Calu3 (cell line): ENCODE data around the gene SHC4. TPM values are rescaled to one million over a fixed set of nuclear protein-coding genes. Genes with fewer than 3 reads are reported as not detected.
A peak's percentile ranks its signal among the peaks of the same experiment; 100 is the strongest.
"Not testable (repeated sequence)": the region's sequence is repeated elsewhere in the genome, so short reads cannot be mapped to it uniquely, and the experiment has no call there.

ENCODE experiments used
- BruUV-seq: library from RNA; stranded (reverse); fragments of 400-500 nt; replicated peaks from 2 replicates; lab custom pipeline; 2021; lab: Mats Ljungman, UMichigan
- CTCF ChIA-PET: fragments of 300-600 bp; sonication (Branson Sonifier 250); formaldehyde crosslinking; loops from one replicate; lab custom pipeline; 2022; ENCODE audit warnings: antibody characterized with exemption; lab: Charles Lee
- DNase-seq: peaks from one replicate; pipeline ENCODE4 v3.0.0; 2022
- H3K27ac Mint-ChIP-seq: one replicate; pipeline ENCODE4 v1.8.0; 2022; ENCODE audit warnings: mixed read lengths; ENCODE audit not compliant: unreplicated experiment
- H3K27me3 Mint-ChIP-seq: one replicate; pipeline ENCODE4 v1.8.0; 2022; ENCODE audit warnings: mixed read lengths; ENCODE audit not compliant: unreplicated experiment
- H3K36me3 Mint-ChIP-seq: one replicate; pipeline ENCODE4 v1.8.0; 2022; ENCODE audit warnings: mild to moderate bottlenecking, moderate library complexity, mixed read lengths; ENCODE audit not compliant: insufficient read depth, unreplicated experiment
- H3K4me1 Mint-ChIP-seq: one replicate; pipeline ENCODE4 v1.8.0; 2022; ENCODE audit warnings: mild to moderate bottlenecking, low read depth, mixed read lengths; ENCODE audit not compliant: unreplicated experiment
- H3K4me3 Mint-ChIP-seq: one replicate; pipeline ENCODE4 v1.8.0; 2022; ENCODE audit warnings: mild to moderate bottlenecking, low read depth, moderate library complexity, mixed read lengths; ENCODE audit not compliant: unreplicated experiment
- H3K9me3 Mint-ChIP-seq: one replicate; pipeline ENCODE4 v1.8.0; 2022; ENCODE audit warnings: low read depth, mixed read lengths; ENCODE audit not compliant: unreplicated experiment
- intact Hi-C: fragments of 100-400 bp; cut with micrococcal nuclease; formaldehyde crosslinking; loops from one replicate; pipeline ENCODE4 v1.10.0; 2022; ENCODE audit not compliant: unreplicated experiment
- total RNA-seq: library from RNA; stranded (reverse); gene quantifications from 2 replicates; pipeline ENCODE4 v1.2.3, GENCODE V29; 2022
- TF ChIP-seq, protein P1 (sequence below): fragments of 200-600 bp; IDR thresholded peaks from one replicate; pipeline ENCODE4 v1.8.0; 2022; ENCODE audit warnings: antibody characterized with exemption; ENCODE audit not compliant: unreplicated experiment

Gene SHC4
- total RNA-seq, 1 experiment from 2014 or later = 1.2 TPM

- intact Hi-C loops = loop anchor here (2.0 kb wide), 1 partner anchor 34 kb away; no protein-coding TSS in a partner anchor
- H3K36me3 Mint-ChIP-seq = peaks cover 9% of the 10 kb centered on the region
- no TSS peak for BruUV-seq
These were observed 167.2 kb downstream of the SHC4 start for GRCh38 chr15:48796521-48796920.

GRCh38 chr15:48795901-48796300 is 167.8 kb downstream of the SHC4 start:
- Mint-ChIP-seq H3K36me3 (peaks cover 9% of the 10 kb centered on the region), H3K27me3 (no peaks in the 10 kb centered on the region), H3K27ac (no peak overlapping the region), H3K4me1 (peaks cover 38% of the 10 kb centered on the region), H3K9me3 (no peaks in the 10 kb centered on the region), H3K4me3 (no peak overlapping the region)
- TF ChIP-seq, protein P1, sequence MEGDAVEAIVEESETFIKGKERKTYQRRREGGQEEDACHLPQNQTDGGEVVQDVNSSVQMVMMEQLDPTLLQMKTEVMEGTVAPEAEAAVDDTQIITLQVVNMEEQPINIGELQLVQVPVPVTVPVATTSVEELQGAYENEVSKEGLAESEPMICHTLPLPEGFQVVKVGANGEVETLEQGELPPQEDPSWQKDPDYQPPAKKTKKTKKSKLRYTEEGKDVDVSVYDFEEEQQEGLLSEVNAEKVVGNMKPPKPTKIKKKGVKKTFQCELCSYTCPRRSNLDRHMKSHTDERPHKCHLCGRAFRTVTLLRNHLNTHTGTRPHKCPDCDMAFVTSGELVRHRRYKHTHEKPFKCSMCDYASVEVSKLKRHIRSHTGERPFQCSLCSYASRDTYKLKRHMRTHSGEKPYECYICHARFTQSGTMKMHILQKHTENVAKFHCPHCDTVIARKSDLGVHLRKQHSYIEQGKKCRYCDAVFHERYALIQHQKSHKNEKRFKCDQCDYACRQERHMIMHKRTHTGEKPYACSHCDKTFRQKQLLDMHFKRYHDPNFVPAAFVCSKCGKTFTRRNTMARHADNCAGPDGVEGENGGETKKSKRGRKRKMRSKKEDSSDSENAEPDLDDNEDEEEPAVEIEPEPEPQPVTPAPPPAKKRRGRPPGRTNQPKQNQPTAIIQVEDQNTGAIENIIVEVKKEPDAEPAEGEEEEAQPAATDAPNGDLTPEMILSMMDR = no peak
- no TSS peak for BruUV-seq
- intact Hi-C loops = loop anchor here (2.0 kb wide), 1 partner anchor 33 kb away; no protein-coding TSS in a partner anchor
- CTCF ChIA-PET = no interaction called here
- no peak for DNase-seq

More at GRCh38 chr15:48796521-48796920, 167.2 kb downstream of the SHC4 start:
- CTCF ChIA-PET = interaction anchor here (0.6 to 1.0 kb wide), 2 partner anchors 14 to 1676 kb away, joined by 3 to 6 read pairs; partner anchors contain the start of gene CEP152
- DNase-seq = no peak
- no peaks in the 10 kb centered on the region for H3K9me3 Mint-ChIP-seq
- no peaks in the 10 kb centered on the region for H3K27me3 Mint-ChIP-seq
- peak overlapping the region; percentile 83 for H3K27ac Mint-ChIP-seq
- TF ChIP-seq, protein P1 = no peak
- peak overlapping the region; percentile 63 for H3K4me3 Mint-ChIP-seq
- peaks cover 38% of the 10 kb centered on the region for H3K4me1 Mint-ChIP-seq

DNA sequence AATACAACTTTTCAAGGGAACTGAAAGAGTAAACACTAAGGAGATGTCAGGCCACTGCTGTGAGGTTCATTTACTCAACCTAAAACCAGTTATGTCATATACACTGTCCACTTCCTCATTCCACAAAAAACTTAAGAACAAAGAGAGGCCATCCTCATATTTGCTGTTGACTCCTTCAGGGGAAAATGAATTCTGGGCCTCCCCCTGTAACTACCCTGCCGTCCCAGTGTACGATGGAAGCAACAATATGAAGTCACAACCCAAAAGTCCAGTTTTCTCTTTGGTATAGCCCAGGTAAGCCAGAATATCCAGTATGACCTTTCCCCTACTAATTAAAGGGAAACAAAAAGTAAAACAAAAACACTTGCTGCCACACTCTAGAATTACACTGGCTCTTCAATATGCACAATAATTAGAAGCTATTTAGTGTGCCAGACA is 169.0 kb downstream of the SHC4 start:
- CTCF ChIA-PET = no interaction called here
- no peaks in the 10 kb centered on the region for H3K9me3 Mint-ChIP-seq
- intact Hi-C loops = no loop called here
- TF ChIP-seq, protein P1 = no peak
- no peaks in the 10 kb centered on the region for H3K27me3 Mint-ChIP-seq
- H3K4me3 Mint-ChIP-seq = peak overlapping the region; percentile 41
- BruUV-seq = no TSS peak
- H3K4me1 Mint-ChIP-seq = peaks cover 31% of the 10 kb centered on the region
- DNase-seq = no peak
- peaks cover 9% of the 10 kb centered on the region for H3K36me3 Mint-ChIP-seq
- peak overlapping the region; percentile 79 for H3K27ac Mint-ChIP-seq

DNA sequence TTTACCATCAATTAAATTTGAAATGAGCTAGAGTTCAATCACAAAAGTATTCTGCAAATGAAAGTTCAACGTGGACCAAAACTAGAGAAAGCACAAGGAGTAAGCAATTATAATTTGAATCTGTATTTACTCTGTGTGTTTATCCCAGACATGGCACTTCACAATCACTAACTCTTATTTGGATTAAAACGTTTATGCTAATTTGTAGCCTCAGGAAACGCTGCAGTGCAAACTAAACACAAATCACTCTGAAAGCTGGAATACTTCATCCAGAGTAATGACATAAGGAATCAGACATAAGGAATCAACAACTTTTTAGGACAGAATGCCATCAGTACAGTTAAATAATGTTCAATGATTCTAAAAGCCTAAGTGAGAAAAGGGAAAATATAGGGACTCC is 171.3 kb downstream of the SHC4 start:
- CTCF ChIA-PET = no interaction called here
- peaks cover 14% of the 10 kb centered on the region for H3K4me1 Mint-ChIP-seq
- TF ChIP-seq, protein P1 = no peak
- DNase-seq = no peak
- H3K9me3 Mint-ChIP-seq = no peaks in the 10 kb centered on the region
- H3K36me3 Mint-ChIP-seq = peaks cover 16% of the 10 kb centered on the region
- BruUV-seq = no TSS peak
- H3K4me3 Mint-ChIP-seq = no peak overlapping the region
- no peaks in the 10 kb centered on the region for H3K27me3 Mint-ChIP-seq
- intact Hi-C loops = no loop called here
- no peak overlapping the region for H3K27ac Mint-ChIP-seq

- CTCF ChIA-PET = interaction anchor here (0.6 kb wide), 1 partner anchor 172 kb away, joined by 5 read pairs; no protein-coding TSS in a partner anchor
- intact Hi-C loops = not testable (repeated sequence)
These were observed 173.1 kb downstream of the SHC4 start for GRCh38 chr15:48790466-48791115.

More at GRCh38 chr15:48790466-48791115, 173.1 kb downstream of the SHC4 start:
- not testable (repeated sequence) for H3K4me1 Mint-ChIP-seq, H3K4me3 Mint-ChIP-seq, H3K27me3 Mint-ChIP-seq, H3K27ac Mint-ChIP-seq, H3K9me3 Mint-ChIP-seq, BruUV-seq, DNase-seq
- peaks cover 11% of the 10 kb centered on the region for H3K36me3 Mint-ChIP-seq
